Hepatocyte (in vitro differentiated cells): ENCODE measurements around the gene PTPRO. TPM values are rescaled to one million over a fixed set of nuclear protein-coding genes. Genes with fewer than 3 reads are reported as not detected.
A peak's percentile ranks its signal among the peaks of the same experiment; 100 is the strongest.

Experiments used
- DNase-seq: peaks from one replicate; pipeline ENCODE4 v3.0.0-alpha.2; 2016; ENCODE audit warnings: low spot score
- H2AFZ ChIP-seq: fragments of 200-600 bp; sonication (generic); 2 replicates; pipeline ENCODE4 v1.6.0; 2016; ENCODE audit warnings: antibody characterized with exemption, mild to moderate bottlenecking
- H3K27ac ChIP-seq: fragments of 200-600 bp; sonication (generic); 2 replicates; pipeline ENCODE4 v1.5.1; 2016; ENCODE audit warnings: mild to moderate bottlenecking
- H3K27me3 ChIP-seq: fragments of 200-600 bp; sonication (generic); 2 replicates; pipeline ENCODE4 v1.6.1; 2016
- H3K36me3 ChIP-seq: fragments of 200-600 bp; sonication (generic); replicated peaks from 2 replicates; pipeline ENCODE4 v1.5.1; 2016; ENCODE audit warnings: low read depth; ENCODE audit not compliant: insufficient read depth
- H3K4me1 ChIP-seq: fragments of 200-600 bp; sonication (generic); 2 replicates; pipeline ENCODE4 v1.5.1; 2016; ENCODE audit warnings: mild to moderate bottlenecking, moderate library complexity; ENCODE audit not compliant: insufficient read depth
- H3K4me2 ChIP-seq: fragments of 200-600 bp; sonication (generic); 2 replicates; pipeline ENCODE4 v1.6.0; 2016
- H3K4me3 ChIP-seq: fragments of 200-600 bp; sonication (generic); 2 replicates; pipeline ENCODE4 v1.5.1; 2016; ENCODE audit warnings: mild to moderate bottlenecking
- H3K79me2 ChIP-seq: fragments of 200-600 bp; sonication (generic); 2 replicates; pipeline ENCODE4 v1.6.0; 2017; ENCODE audit warnings: mild to moderate bottlenecking
- H3K9me2 ChIP-seq: fragments of 200-600 bp; sonication (generic); replicated peaks from 2 replicates; pipeline ENCODE4 v1.6.0; 2017; ENCODE audit warnings: mild to moderate bottlenecking; ENCODE audit not compliant: insufficient read depth
- H3K9me3 ChIP-seq: fragments of 200-600 bp; sonication (generic); 2 replicates; pipeline ENCODE4 v1.5.1; 2016; ENCODE audit warnings: low read depth, mild to moderate bottlenecking
- H4K20me1 ChIP-seq: fragments of 200-600 bp; sonication (generic); 2 replicates; pipeline ENCODE4 v1.6.0; 2016; ENCODE audit warnings: mild to moderate bottlenecking; ENCODE audit not compliant: insufficient read depth, poor library complexity, severe bottlenecking
- CTCF ChIP-seq: fragments of 200-600 bp; sonication (generic); IDR thresholded peaks from 2 replicates; pipeline ENCODE4 v1.5.1; 2016; ENCODE audit warnings: antibody characterized with exemption, mild to moderate bottlenecking; ENCODE audit not compliant: poor library complexity
- EZH2 ChIP-seq: fragments of 200-600 bp; sonication (generic); IDR thresholded peaks from 2 replicates; pipeline ENCODE4 v1.6.1; 2016; ENCODE audit warnings: antibody characterized with exemption, mild to moderate bottlenecking, borderline replicate concordance
- EZH2phosphoT487 ChIP-seq: fragments of 200-600 bp; sonication (generic); IDR thresholded peaks from one replicate; pipeline ENCODE4 v1.6.1; 2018; ENCODE audit warnings: antibody characterized with exemption, mild to moderate bottlenecking, low read depth, moderate library complexity; ENCODE audit not compliant: unreplicated experiment, severe bottlenecking
- WGBS: methylation state at CpG from one replicate; pipeline ENCODE4 v1.1.6; 2016; ENCODE audit warnings: low lambda C conversion rate; ENCODE audit errors: missing lambda C conversion rate; 5-methylcytosine and 5-hydroxymethylcytosine counted together
- polyA plus RNA-seq: library from polyadenylated mRNA; unstranded; fragments of >200 nt; fragmentation: Nextera tagmentation; extraction: Ambion mirVana; gene quantifications from 2 replicates; pipeline ENCODE4 v1.2.1, GENCODE V29; 2016
- total RNA-seq: library from RNA; depleted of rRNA; stranded (reverse); fragments of >200 nt; gene quantifications from 2 replicates; pipeline ENCODE4 v1.2.3, GENCODE V29; 2014

The PTPRO gene
- total and polyA plus RNA-seq, 2 experiments from 2014 or later, result 0.60 to 0.65 TPM

GRCh38 chr12:15620741-15621539 is 298.6 kb downstream of the PTPRO start:
- no peak overlapping the region for H3K27ac ChIP-seq
- DNase-seq, result no peak
- H3K27me3 ChIP-seq, result no peaks in the 10 kb centered on the region
- 50% methylated on average over 4 of the region's 4 CpGs for WGBS
- peaks cover 7% of the 10 kb centered on the region for H3K4me1 ChIP-seq
- no peak overlapping the region for H3K4me3 ChIP-seq
- H3K4me2 ChIP-seq, result no peak overlapping the region
- H3K9me2 ChIP-seq, result no peaks in the 10 kb centered on the region
- no peaks in the 10 kb centered on the region for H3K36me3 ChIP-seq
- H4K20me1 ChIP-seq, result no peaks in the 10 kb centered on the region
- TF ChIP-seq EZH2 (no peak), EZH2phosphoT487 (no peak), CTCF (no peak)
- peaks cover 13% of the 10 kb centered on the region for H3K9me3 ChIP-seq
- no peak overlapping the region for H2AFZ ChIP-seq
- H3K79me2 ChIP-seq, result no peaks in the 10 kb centered on the region

- TF ChIP-seq CTCF, result no peak
- no peak for TF ChIP-seq EZH2phosphoT487
- no peak for TF ChIP-seq EZH2
- no peaks in the 10 kb centered on the region for H3K27me3 ChIP-seq
- H3K9me3 ChIP-seq, result no peaks in the 10 kb centered on the region
- no peaks in the 10 kb centered on the region for H3K9me2 ChIP-seq
- H3K4me2 ChIP-seq, result no peak overlapping the region
- H4K20me1 ChIP-seq, result no peaks in the 10 kb centered on the region
- no peak overlapping the region for H3K27ac ChIP-seq
- H3K79me2 ChIP-seq, result no peaks in the 10 kb centered on the region
- H2AFZ ChIP-seq, result no peak overlapping the region
- H3K4me3 ChIP-seq, result no peak overlapping the region
- peaks cover 33% of the 10 kb centered on the region for H3K4me1 ChIP-seq
- H3K36me3 ChIP-seq, result no peaks in the 10 kb centered on the region
- WGBS, result 98% methylated on average over 2 of the region's 2 CpGs
- no peak for DNase-seq
These were observed 302.8 kb downstream of the PTPRO start for GRCh38 chr12:15625075-15625474.

DNA sequence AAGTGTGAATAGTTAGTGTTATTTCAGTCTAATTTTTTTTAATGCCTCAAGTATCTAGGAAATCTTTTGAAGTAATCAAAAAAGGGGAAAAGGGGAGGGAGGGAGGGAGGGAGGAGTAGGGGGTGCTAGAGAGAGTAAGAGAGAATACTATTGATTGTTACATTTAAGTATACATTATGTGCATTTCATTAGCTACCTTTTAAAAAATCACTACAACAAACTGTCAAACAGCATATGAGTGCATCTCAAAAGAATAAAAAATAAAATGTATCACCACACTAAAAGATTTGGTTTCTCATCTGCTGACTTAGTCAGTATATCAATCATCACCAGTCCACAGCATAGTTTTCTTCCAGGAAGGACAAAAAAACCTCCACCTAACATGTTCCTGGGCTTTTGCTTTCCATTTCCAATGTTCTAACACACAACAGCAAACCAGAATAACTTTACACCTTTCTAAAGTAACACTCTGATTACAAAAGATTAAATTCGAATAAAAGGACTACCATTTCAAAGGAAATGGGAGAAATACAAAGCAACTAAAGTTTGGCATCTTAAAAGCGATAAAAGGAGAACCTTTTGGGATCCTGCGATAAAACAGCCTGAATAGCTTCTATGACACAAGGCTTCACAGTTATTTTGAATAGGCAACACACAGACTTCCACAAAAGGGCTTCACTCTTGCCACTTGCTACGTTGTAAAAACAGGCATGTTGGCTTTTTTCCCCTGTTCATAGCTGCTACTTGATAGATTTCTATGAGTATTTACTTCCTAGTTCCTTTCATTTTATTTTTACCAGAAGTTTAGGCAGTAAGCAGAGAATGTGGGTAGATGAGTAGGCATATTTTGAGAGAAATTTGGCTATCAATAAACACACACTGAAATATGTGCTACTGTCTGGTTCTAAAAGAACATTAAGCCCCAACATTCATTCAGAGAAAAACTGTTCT is 306.0 kb downstream of the PTPRO start:
- H3K9me3 ChIP-seq, result no peaks in the 10 kb centered on the region
- peak overlapping the region; percentile 12 for H2AFZ ChIP-seq
- H3K4me1 ChIP-seq, result peaks cover 28% of the 10 kb centered on the region
- peak overlapping the region; percentile 26 for H3K4me2 ChIP-seq
- 62% methylated on average over 4 of the region's 4 CpGs for WGBS
- H3K79me2 ChIP-seq, result no peaks in the 10 kb centered on the region
- H3K9me2 ChIP-seq, result no peaks in the 10 kb centered on the region
- peak overlapping the region; percentile 93 for H3K27ac ChIP-seq
- H3K4me3 ChIP-seq, result no peak overlapping the region
- H3K36me3 ChIP-seq, result no peaks in the 10 kb centered on the region
- DNase-seq, result peak; percentile 13
- TF ChIP-seq CTCF, result no peak
- TF ChIP-seq EZH2, result no peak
- TF ChIP-seq EZH2phosphoT487, result no peak
- no peaks in the 10 kb centered on the region for H3K27me3 ChIP-seq
- H4K20me1 ChIP-seq, result no peaks in the 10 kb centered on the region
